Stimulated activated CD4-positive, alpha-beta T cell treated with anti-CD3 and anti-CD28 coated beads, Interleukin-1b, Interleukin-23, amount 100 ng/mL, for 48 hours (primary cell): Measurements from ENCODE around the gene GDE1.
A peak's percentile ranks its signal among the peaks of the same experiment; 100 is the strongest.
"Not testable (repeated sequence)": the region's sequence is repeated elsewhere in the genome, so short reads cannot be mapped to it uniquely, and the experiment has no call there.

Experiments
- DNase-seq: peaks from one replicate; pipeline ENCODE4 v3.0.0-alpha.2; 2020

Gene GDE1

GRCh38 chr16:19521471-19522396, at the start of gene GDE1:
Gene GDE1, minus strand, starts transcription at chr16:19522098. Its CDS starts 134 bp downstream, at chr16:19521964.
- DNase-seq, result peak; percentile 94

GRCh38 chr16:19567560-19567959, 45.7 kb upstream of the GDE1 start:
- no peak for DNase-seq

- DNase-seq, result no peak
Observed at GRCh38 chr16:19566362-19566761, 44.5 kb upstream of the GDE1 start.

GRCh38 chr16:19563377-19563776, 41.5 kb upstream of the GDE1 start:
- DNase-seq, result no peak

GRCh38 chr16:19560078-19560477, 38.2 kb upstream of the GDE1 start:
- DNase-seq, result no peak

- no peak for DNase-seq
Observed at GRCh38 chr16:19559242-19559910, 37.5 kb upstream of the GDE1 start.

GRCh38 chr16:19555938-19556771, 34.3 kb upstream of the GDE1 start:
- peak; percentile 27 for DNase-seq

GRCh38 chr16:19555186-19555937, 33.5 kb upstream of the GDE1 start, which contains the start of gene VPS35L:
Gene VPS35L, plus strand, starts transcription at chr16:19555703. Its CDS starts 27 bp downstream, at chr16:19555730.
- peak; percentile 95 for DNase-seq

GRCh38 chr16:19549673-19550072, 27.8 kb upstream of the GDE1 start:
- DNase-seq, result no peak

- DNase-seq, result no peak
Observed at GRCh38 chr16:19548144-19548543, 26.2 kb upstream of the GDE1 start.

GRCh38 chr16:19543278-19543996, 21.5 kb upstream of the GDE1 start:
- not testable (repeated sequence) for DNase-seq

GRCh38 chr16:19542138-19542821, 20.4 kb upstream of the GDE1 start:
- DNase-seq, result no peak

GRCh38 chr16:19540241-19540970, 18.5 kb upstream of the GDE1 start:
- DNase-seq, result no peak

- DNase-seq, result no peak
Observed at GRCh38 chr16:19532601-19533000, 10.7 kb upstream of the GDE1 start.

- DNase-seq, result no peak
Observed at GRCh38 chr16:19528666-19529065, 6.8 kb upstream of the GDE1 start.

GRCh38 chr16:19527161-19527560, 5.3 kb upstream of the GDE1 start:
- DNase-seq, result no peak

- no peak for DNase-seq
Observed at GRCh38 chr16:19525385-19525723, 3.5 kb upstream of the GDE1 start.

GRCh38 chr16:19524616-19525384, 2.9 kb upstream of the GDE1 start:
- DNase-seq, result no peak

- DNase-seq, result no peak
Observed at GRCh38 chr16:19524356-19524615, 2.4 kb upstream of the GDE1 start.
